Measurements from ENCODE around the gene SNAP25. TPM values are rescaled to one million over a fixed set of nuclear protein-coding genes. Genes with fewer than 3 reads are reported as not detected.

SNAP25 gene
- total RNA-seq, 2 experiments from 2014 or later = 0.18 to 0.23 TPM

DNA sequence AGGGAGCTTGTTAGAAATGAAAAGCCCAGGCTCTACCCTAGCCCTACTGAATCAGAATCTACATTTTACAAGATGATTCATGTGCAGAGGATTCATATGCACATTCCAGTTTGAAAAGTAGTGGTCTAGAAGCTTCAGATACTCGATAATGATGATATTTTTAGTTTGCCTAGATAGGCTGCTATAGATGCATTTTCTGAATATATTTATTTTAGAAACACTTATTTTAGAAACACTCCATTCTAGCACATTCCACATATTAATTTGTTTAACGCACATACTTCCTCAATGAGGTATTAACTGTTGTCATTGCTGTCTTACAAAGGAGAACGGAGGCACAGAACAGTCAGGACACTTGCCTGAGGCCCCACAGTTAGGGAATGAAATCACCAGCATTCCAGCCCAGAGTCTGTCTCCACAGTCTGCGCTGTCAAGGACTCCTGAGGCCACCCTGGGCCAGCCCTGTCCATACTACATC is 64.4 kb downstream of the SNAP25 start:
- DNase-seq = no peak
- Mint-ChIP-seq H3K27ac (no peak overlapping the region), H3K4me1 (no peaks in the 10 kb centered on the region), H3K4me3 (no peak overlapping the region), H3K9me3 (no peaks in the 10 kb centered on the region), H3K36me3 (ENCODE audit: low read depth) (no peaks in the 10 kb centered on the region), H3K27me3 (peaks cover 4% of the 10 kb centered on the region)
- ChIA-PET POLR2A (no interaction called here), CTCF (no interaction called here)

DNA sequence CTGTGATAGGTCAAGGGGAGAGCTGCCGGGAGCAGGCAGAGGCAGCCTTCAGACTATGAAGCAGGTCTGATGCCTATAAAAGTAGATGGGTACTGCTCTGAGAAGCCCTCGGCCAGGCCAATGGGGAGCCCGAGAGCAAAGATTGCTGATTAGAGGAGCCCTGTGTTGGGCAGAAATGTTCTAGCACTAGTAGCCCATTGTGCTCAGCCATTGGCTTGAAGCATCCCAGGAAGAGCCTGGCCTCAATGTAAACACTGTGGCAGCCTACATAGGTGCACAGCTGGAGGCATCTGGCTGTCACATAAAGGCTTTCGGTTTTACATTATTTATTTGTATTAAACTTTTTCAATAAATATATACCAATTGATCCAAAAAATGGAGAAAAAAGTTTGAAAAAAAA is 67.7 kb downstream of the SNAP25 start:
- POLR2A ChIA-PET = no interaction called here
- Mint-ChIP-seq H3K27ac (no peak overlapping the region), H3K4me3 (no peak overlapping the region)

DNA sequence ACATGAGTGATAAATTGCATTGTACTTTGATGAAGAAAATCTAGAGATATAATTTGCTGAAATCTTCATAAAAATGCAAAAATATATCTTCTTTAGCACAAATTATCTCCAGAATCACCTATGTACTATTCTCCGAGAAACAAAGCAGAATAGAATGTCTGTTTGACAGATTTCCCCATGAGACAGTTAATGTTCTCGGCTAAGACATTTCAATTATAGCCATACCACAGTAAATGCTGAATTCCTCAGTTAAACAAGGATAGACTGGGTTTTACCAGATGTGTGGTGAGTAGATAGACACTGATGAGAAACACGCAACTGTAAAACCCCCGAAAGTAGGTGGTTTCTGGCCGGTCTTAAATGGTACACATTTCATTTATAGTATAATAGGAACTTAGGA is 69.8 kb downstream of the SNAP25 start:
- DNase-seq = no peak
- ChIA-PET POLR2A (no interaction called here), CTCF (no interaction called here)
- no peak overlapping the region for H3K27ac Mint-ChIP-seq
- no peaks in the 10 kb centered on the region for H3K36me3 Mint-ChIP-seq (ENCODE audit: low read depth)
- no peaks in the 10 kb centered on the region for H3K4me1 Mint-ChIP-seq
- peaks cover 3% of the 10 kb centered on the region for H3K27me3 Mint-ChIP-seq
- no peaks in the 10 kb centered on the region for H3K9me3 Mint-ChIP-seq
- H3K4me3 Mint-ChIP-seq = no peak overlapping the region

More for the DNA sequence above, 67.7 kb downstream of the SNAP25 start:
- CTCF ChIA-PET = no interaction called here
- Mint-ChIP-seq H3K36me3 (ENCODE audit: low read depth) (no peaks in the 10 kb centered on the region), H3K4me1 (no peaks in the 10 kb centered on the region), H3K27me3 (peaks cover 1% of the 10 kb centered on the region), H3K9me3 (no peaks in the 10 kb centered on the region)
- DNase-seq = no peak

DNA sequence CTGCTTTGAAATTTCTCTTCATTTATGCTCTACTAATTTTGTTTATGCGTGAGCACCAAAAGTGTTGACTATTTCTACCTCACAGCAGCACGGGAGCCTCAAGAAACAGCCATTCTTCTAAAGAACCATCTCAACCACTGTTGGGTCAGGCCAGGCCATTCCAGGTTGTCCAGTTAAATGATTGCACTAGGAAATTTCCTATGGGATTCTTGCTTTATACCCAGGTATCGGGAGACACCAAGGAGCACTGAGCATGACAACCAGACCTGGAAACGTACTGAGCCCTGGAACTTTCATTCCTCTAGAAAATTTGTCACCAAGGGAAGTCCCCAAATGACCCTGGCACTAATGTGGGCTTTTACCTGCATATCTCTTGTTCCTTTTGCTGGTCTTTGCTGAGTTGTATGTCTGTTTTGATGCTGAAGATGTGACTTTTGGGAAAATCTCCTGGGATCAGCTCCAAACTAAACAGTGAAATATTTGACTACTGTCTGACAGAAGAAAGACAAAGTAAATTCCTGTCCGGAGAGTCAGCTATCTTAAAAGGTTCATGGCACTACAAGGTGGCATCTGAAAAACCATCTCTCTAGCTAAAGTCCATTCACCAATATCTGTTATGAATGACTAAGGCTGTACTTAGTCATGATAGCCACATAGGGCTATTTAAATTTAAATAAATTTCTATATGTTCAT is 70.5 kb downstream of the SNAP25 start:
- peaks cover 3% of the 10 kb centered on the region for H3K27me3 Mint-ChIP-seq
- POLR2A ChIA-PET = no interaction called here
- H3K9me3 Mint-ChIP-seq = no peaks in the 10 kb centered on the region
- H3K27ac Mint-ChIP-seq = no peak overlapping the region
- DNase-seq = no peak
- no peaks in the 10 kb centered on the region for H3K4me1 Mint-ChIP-seq
- no peaks in the 10 kb centered on the region for H3K36me3 Mint-ChIP-seq (ENCODE audit: low read depth)
- no peak overlapping the region for H3K4me3 Mint-ChIP-seq
- CTCF ChIA-PET = no interaction called here

DNA sequence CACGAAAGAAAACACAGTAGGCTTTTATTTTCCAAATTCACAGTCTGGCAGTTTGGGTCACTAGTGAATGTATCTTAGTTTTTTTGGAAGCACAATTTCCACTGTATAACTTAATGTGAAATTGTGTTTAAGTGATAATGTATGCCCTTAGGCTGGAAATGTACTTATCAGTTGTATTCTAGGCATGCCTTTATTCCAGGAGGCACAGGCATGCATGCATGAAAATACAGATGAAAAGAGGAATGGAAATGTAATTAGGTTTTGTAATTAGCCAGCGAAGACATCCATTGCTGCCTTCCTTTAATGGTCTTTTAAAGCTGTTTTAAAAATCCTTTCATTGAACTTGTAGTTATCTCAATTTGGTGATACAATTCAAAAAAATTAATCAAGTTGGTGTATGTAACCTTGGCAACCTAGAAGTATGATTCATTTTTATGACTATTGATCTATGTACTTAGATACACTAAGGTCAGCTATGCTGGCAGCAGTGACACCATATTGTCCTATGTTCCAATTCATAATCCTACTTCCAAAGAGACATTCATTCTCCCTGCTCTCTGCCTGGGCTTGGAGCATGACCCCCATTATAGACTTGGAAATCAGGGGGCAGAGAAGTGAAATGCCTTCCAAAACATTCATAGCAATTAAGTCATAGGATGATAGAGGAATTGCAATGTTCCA is 73.1 kb downstream of the SNAP25 start:
- Mint-ChIP-seq H3K36me3 (ENCODE audit: low read depth) (no peaks in the 10 kb centered on the region), H3K4me3 (no peak overlapping the region), H3K9me3 (no peaks in the 10 kb centered on the region), H3K27ac (no peak overlapping the region), H3K27me3 (peaks cover 3% of the 10 kb centered on the region), H3K4me1 (no peaks in the 10 kb centered on the region)
- DNase-seq = no peak
- CTCF ChIA-PET = no interaction called here
- POLR2A ChIA-PET = no interaction called here

DNA sequence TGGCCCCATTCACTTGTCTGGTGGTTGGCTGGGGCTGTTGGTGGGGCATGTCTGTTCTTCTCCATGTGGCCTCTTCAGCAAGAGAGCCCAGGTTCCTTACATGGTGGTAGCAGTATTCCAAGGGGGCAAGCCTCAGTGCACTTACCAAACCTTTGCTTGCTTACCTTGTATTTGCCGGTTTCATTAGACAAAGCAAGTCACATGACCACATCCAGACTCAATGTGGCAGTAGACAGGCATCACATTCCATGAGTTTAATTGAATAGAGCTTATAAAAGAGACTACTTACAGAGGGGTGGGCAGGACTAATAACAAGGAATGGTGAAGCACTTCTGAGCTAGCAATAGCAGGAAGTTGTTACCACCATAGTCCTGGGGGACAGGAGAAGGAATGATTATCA is 78.6 kb downstream of the SNAP25 start:
- H3K27me3 Mint-ChIP-seq = peaks cover 2% of the 10 kb centered on the region
- no peaks in the 10 kb centered on the region for H3K36me3 Mint-ChIP-seq (ENCODE audit: low read depth)
- H3K4me3 Mint-ChIP-seq = no peak overlapping the region
- no peak for DNase-seq
- H3K27ac Mint-ChIP-seq = no peak overlapping the region
- H3K9me3 Mint-ChIP-seq = no peaks in the 10 kb centered on the region
- ChIA-PET POLR2A (no interaction called here), CTCF (interaction anchor here (1.2 kb wide), 1 partner anchor 18 kb away, joined by 5 read pairs; no protein-coding TSS in a partner anchor)
- H3K4me1 Mint-ChIP-seq = no peaks in the 10 kb centered on the region

DNA sequence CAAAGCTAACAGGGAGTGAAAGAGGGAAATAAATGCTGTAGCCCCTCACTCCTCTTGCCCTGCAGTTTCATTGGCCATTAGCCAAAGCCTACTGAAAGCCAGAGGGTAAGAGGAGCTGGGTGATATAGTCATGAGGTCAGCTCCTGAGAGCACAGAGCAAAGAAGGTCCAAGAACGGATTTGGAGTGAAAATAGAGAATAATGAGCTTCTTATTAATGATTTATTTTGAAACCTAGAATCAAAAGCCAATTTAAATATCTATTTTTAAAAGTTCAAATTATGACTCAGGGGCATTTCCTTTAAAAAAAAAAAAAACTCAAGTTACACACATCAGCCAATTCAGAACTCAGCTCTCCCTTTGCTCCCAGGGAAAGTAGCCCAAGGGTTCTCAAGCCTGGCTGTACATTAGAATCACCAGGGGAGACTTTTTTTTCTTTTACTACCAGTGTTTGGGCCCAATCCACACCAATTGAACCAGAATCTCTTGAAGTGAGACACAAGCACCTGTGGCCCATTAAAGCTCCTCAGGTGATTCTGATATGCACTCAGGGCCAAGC is 79.1 kb downstream of the SNAP25 start:
- Mint-ChIP-seq H3K36me3 (ENCODE audit: low read depth) (no peaks in the 10 kb centered on the region), H3K27me3 (peaks cover 2% of the 10 kb centered on the region), H3K9me3 (no peaks in the 10 kb centered on the region), H3K4me3 (no peak overlapping the region), H3K27ac (no peak overlapping the region), H3K4me1 (no peaks in the 10 kb centered on the region)
- DNase-seq = no peak
- ChIA-PET POLR2A (no interaction called here), CTCF (interaction anchor here (0.7 to 1.2 kb wide), 3 partner anchors 18 to 207 kb away, joined by 3 to 5 read pairs (median 3); no protein-coding TSS in a partner anchor)

DNA sequence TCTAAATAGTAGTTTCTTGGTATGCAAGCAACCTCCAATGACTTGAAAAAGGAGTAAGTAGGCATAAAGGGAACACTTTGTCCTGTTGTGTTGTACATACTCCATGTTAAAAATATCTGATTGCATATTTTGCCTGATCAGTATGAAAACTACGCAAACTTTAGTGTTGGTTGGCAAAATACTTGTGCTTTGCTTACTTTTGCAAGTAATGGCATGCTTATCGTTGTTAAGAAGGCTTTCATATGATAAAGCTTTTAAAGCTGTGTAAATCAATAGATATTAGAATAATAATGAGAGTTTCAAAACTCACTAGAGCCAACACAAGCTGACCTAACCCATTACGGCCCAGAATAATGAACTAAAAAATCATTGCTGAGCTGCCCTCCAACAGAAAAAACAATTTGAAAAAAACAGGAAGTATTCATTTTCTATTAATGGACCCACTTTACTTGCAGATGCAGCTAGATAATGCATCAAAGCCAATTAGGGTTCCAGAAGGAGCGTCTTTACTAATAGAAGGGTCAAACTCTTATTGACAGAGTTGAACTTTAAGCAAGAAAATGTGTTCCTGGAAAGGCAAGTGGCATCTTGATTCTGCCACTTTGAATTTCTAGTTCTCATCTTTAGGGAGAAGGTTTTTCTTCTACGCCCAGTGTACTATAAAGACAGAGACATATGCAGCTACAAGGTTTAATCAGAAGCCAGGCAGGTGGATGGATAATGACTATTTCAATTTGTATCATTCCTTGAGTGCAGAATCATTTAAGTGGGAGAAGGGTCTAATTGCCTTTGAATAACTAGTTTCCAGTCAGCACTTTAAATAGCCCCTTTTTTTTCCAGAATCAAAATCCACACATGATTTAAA is 82.2 kb downstream of the SNAP25 start:
- no peak overlapping the region for H3K27ac Mint-ChIP-seq
- H3K9me3 Mint-ChIP-seq = no peaks in the 10 kb centered on the region
- no peak for DNase-seq
- peaks cover 1% of the 10 kb centered on the region for H3K4me1 Mint-ChIP-seq
- peaks cover 2% of the 10 kb centered on the region for H3K27me3 Mint-ChIP-seq
- ChIA-PET CTCF (no interaction called here), POLR2A (no interaction called here)
- H3K36me3 Mint-ChIP-seq (ENCODE audit: low read depth) = no peaks in the 10 kb centered on the region
- no peak overlapping the region for H3K4me3 Mint-ChIP-seq

DNA sequence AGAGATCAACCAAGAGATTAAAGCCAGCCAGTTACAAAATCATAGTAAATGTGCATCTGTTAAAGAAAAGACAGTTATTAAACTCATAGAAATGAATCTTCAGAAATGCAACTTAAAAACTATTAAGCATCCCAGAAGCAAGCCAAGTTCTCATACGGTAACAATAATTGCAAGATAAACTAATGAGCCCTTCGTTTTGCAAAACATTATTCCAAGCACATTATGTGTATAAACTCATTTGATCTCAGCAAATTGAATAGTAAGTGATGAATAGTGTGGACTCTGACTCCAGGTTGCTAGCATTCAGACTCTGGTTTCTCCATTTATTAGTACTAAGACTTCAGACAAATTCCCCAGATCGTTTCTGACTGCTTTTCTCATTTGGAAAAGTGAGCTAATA is 85.2 kb downstream of the SNAP25 start:
- POLR2A ChIA-PET = no interaction called here
- Mint-ChIP-seq H3K36me3 (ENCODE audit: low read depth) (no peaks in the 10 kb centered on the region), H3K4me3 (no peak overlapping the region), H3K27ac (no peak overlapping the region), H3K27me3 (peaks cover 13% of the 10 kb centered on the region), H3K4me1 (peaks cover 20% of the 10 kb centered on the region), H3K9me3 (no peaks in the 10 kb centered on the region)
- no peak for DNase-seq
- CTCF ChIA-PET = no interaction called here

DNA sequence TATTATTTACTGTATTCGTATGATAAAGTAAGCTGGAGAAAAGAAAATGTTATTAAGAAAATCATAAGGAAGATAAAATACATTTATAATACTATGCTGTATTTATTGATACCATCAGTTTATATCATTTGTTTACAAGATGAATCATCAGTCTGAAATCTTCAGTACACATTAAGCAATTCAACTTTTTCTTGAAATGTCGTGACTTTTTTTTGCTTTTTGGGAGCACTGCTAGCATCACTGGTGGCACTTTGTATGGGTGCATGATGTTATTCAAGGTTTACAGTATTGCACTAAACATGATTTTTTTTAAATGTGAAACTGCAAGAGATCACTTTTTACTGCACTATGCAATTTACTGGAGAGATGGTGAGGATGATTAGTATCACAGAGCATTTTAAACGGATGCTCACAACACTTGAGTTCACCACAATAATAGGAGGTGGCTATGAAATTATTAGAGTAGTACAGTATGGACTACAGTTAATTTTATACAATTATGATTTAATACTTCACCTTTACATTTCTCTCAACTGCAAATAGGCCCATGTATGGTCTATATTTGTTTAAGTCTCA is 85.9 kb downstream of the SNAP25 start:
- Mint-ChIP-seq H3K9me3 (no peaks in the 10 kb centered on the region), H3K27ac (no peak overlapping the region), H3K4me3 (no peak overlapping the region), H3K27me3 (peaks cover 16% of the 10 kb centered on the region), H3K4me1 (peaks cover 20% of the 10 kb centered on the region), H3K36me3 (ENCODE audit: low read depth) (no peaks in the 10 kb centered on the region)
- DNase-seq = no peak
- CTCF ChIA-PET = no interaction called here
- POLR2A ChIA-PET = no interaction called here

DNA sequence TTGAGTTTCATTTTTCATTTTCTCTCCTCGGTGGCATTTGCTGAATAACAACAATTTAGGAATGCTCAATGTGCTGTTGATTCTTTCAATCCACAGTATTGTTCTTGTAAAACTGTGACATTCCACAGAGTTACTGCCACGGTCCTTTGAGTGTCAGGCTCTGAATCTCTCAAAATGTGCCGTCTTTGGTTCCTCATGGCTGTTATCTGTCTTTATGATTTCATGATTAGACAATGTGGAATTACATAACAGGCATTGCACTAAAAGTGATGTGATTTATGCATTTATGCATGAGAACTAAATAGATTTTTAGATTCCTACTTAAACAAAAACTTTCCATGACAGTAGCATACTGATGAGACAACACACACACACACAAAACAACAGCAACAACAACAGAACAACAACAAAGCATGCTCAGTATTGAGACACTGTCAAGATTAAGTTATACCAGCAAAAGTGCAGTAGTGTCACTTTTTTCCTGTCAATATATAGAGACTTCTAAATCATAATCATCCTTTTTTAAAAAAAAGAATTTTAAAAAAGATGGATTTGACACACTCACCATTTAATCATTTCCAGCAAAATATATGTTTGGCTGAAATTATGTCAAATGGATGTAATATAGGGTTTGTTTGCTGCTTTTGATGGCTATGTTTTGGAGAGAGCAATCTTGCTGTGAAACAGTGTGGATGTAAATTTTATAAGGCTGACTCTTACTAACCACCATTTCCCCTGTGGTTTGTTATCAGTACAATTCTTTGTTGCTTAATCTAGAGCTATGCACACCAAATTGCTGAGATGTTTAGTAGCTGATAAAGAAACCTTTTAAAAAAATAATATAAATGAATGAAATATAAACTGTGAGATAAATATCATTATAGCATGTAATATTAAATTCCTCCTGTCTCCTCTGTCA is 88.1 kb downstream of the SNAP25 start:
- H3K27me3 Mint-ChIP-seq = peaks cover 20% of the 10 kb centered on the region
- no peak for DNase-seq
- H3K27ac Mint-ChIP-seq = no peak overlapping the region
- POLR2A ChIA-PET = interaction anchor here (0.8 kb wide), 1 partner anchor 9 kb away, joined by 3 read pairs; no protein-coding TSS in a partner anchor
- H3K4me1 Mint-ChIP-seq = peaks cover 20% of the 10 kb centered on the region
- CTCF ChIA-PET = interaction anchor here (0.7 to 1.0 kb wide), 3 partner anchors 11 to 329 kb away, joined by 3 to 4 read pairs (median 3); no protein-coding TSS in a partner anchor
- no peak overlapping the region for H3K4me3 Mint-ChIP-seq
- no peaks in the 10 kb centered on the region for H3K9me3 Mint-ChIP-seq
- H3K36me3 Mint-ChIP-seq (ENCODE audit: low read depth) = no peaks in the 10 kb centered on the region

DNA sequence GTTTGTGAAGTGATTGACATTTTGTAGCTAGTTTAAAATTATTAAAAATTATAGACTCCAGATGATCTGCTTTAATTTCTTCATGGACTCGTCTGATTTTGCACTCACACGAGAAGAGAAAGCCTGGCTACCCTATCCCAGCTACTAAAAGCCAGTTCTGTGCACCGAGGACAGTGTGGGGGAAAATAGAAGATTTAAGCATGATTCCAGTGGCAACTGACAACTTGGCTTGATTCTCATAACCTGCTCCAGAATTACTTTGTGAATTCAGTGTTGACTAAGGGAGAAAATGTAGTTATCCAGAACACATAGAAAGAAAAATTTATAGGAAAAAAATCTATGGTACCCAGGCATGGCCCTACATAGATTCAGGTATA is 88.7 kb downstream of the SNAP25 start:
- Mint-ChIP-seq H3K4me1 (peaks cover 20% of the 10 kb centered on the region), H3K27me3 (peaks cover 20% of the 10 kb centered on the region), H3K9me3 (no peaks in the 10 kb centered on the region), H3K36me3 (ENCODE audit: low read depth) (no peaks in the 10 kb centered on the region), H3K4me3 (no peak overlapping the region), H3K27ac (no peak overlapping the region)
- POLR2A ChIA-PET = no interaction called here
- no peak for DNase-seq
- CTCF ChIA-PET = interaction anchor here (0.7 to 1.0 kb wide), 3 partner anchors 11 to 329 kb away, joined by 3 to 4 read pairs (median 3); no protein-coding TSS in a partner anchor
